Mesothelial cell of epicardium (in vitro differentiated cells): ENCODE data around the gene PODXL2. TPM values are rescaled to one million over a fixed set of nuclear protein-coding genes. Genes with fewer than 3 reads are reported as not detected.
"Not testable (repeated sequence)": the region's sequence is repeated elsewhere in the genome, so short reads cannot be mapped to it uniquely, and the experiment has no call there.

Experiments used
- DNase-seq, 2 experiments: peaks; one replicate each; pipeline ENCODE4 v3.0.0; 2021; ENCODE audit warnings: low spot score in 2 of 2; ENCODE audit not compliant: unreplicated experiment in 2 of 2
- H3K27ac Mint-ChIP-seq: 2 replicates; pipeline ENCODE4 v1.8.0; 2021; ENCODE audit warnings: mixed read lengths
- H3K27me3 Mint-ChIP-seq: 2 replicates; pipeline ENCODE4 v1.8.0; 2021; ENCODE audit warnings: low read depth, mixed read lengths
- H3K36me3 Mint-ChIP-seq: 2 replicates; pipeline ENCODE4 v1.8.0; 2021; ENCODE audit warnings: mixed read lengths
- H3K4me1 Mint-ChIP-seq: 2 replicates; pipeline ENCODE4 v1.8.0; 2021; ENCODE audit warnings: mixed read lengths
- H3K4me3 Mint-ChIP-seq: 2 replicates; pipeline ENCODE4 v1.8.0; 2021; ENCODE audit warnings: mild to moderate bottlenecking, moderate library complexity, mixed read lengths
- H3K9me3 Mint-ChIP-seq: 2 replicates; pipeline ENCODE4 v1.8.0; 2021; ENCODE audit warnings: mixed read lengths
- total RNA-seq: library from RNA; stranded (reverse); gene quantifications from 3 replicates; pipeline ENCODE4 v1.2.1, GENCODE V29; 2021
- TF ChIP-seq, protein P1 (sequence below): fragments of 200-600 bp; sonication (generic); IDR thresholded peaks from one replicate; pipeline ENCODE4 v1.5.0; 2021; ENCODE audit warnings: antibody characterized with exemption; ENCODE audit not compliant: unreplicated experiment

The PODXL2 gene
- total RNA-seq, 1 donor from 2014 or later: 25.5 TPM

GRCh38 chr3:127600749-127601456, 28.1 kb upstream of the PODXL2 start:
- no peak for DNase-seq
- no peak overlapping the region for H3K4me3 Mint-ChIP-seq
- H3K27ac Mint-ChIP-seq: no peak overlapping the region
- TF ChIP-seq, protein P1, sequence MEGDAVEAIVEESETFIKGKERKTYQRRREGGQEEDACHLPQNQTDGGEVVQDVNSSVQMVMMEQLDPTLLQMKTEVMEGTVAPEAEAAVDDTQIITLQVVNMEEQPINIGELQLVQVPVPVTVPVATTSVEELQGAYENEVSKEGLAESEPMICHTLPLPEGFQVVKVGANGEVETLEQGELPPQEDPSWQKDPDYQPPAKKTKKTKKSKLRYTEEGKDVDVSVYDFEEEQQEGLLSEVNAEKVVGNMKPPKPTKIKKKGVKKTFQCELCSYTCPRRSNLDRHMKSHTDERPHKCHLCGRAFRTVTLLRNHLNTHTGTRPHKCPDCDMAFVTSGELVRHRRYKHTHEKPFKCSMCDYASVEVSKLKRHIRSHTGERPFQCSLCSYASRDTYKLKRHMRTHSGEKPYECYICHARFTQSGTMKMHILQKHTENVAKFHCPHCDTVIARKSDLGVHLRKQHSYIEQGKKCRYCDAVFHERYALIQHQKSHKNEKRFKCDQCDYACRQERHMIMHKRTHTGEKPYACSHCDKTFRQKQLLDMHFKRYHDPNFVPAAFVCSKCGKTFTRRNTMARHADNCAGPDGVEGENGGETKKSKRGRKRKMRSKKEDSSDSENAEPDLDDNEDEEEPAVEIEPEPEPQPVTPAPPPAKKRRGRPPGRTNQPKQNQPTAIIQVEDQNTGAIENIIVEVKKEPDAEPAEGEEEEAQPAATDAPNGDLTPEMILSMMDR: no peak
- H3K27me3 Mint-ChIP-seq: no peaks in the 10 kb centered on the region
- H3K9me3 Mint-ChIP-seq: no peaks in the 10 kb centered on the region
- peaks cover 24% of the 10 kb centered on the region for H3K4me1 Mint-ChIP-seq
- peaks cover 24% of the 10 kb centered on the region for H3K36me3 Mint-ChIP-seq

DNA sequence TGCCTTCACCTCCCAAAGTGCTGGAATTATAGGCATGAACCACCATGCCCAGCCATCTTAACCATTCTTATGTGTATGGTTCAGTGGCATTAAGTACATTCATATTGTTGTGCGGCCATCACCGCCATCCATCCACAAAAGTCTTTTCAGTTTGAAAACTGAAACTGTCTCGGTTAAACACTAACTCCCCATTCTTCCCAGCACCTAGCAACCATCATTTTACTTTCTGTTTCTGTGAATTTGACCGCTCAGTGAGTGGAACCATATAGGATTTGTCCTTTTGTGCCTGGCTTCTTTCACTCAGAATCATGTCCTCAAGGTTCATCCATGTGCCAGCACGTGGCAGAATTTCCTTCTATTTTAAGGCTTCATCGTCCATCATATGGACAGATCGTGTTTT, 24.9 kb upstream of the PODXL2 start:
- H3K4me1 Mint-ChIP-seq: peaks cover 17% of the 10 kb centered on the region
- H3K27me3 Mint-ChIP-seq: no peaks in the 10 kb centered on the region
- no peaks in the 10 kb centered on the region for H3K9me3 Mint-ChIP-seq
- DNase-seq: no peak
- peaks cover 41% of the 10 kb centered on the region for H3K36me3 Mint-ChIP-seq
- TF ChIP-seq, protein P1: no peak
- no peak overlapping the region for H3K4me3 Mint-ChIP-seq
- H3K27ac Mint-ChIP-seq: no peak overlapping the region

GRCh38 chr3:127604546-127605165, 24.3 kb upstream of the PODXL2 start:
- Mint-ChIP-seq H3K4me1 (peaks cover 12% of the 10 kb centered on the region), H3K9me3 (no peaks in the 10 kb centered on the region), H3K4me3 (no peak overlapping the region), H3K36me3 (peaks cover 42% of the 10 kb centered on the region), H3K27ac (no peak overlapping the region), H3K27me3 (no peaks in the 10 kb centered on the region)
- TF ChIP-seq, protein P1: no peak
- no peak for DNase-seq

- peaks cover 48% of the 10 kb centered on the region for H3K36me3 Mint-ChIP-seq
- H3K27ac Mint-ChIP-seq, H3K4me3 Mint-ChIP-seq, H3K4me1 Mint-ChIP-seq, DNase-seq, H3K27me3 Mint-ChIP-seq, H3K9me3 Mint-ChIP-seq: not testable (repeated sequence)
Observed at GRCh38 chr3:127605547-127605946, 23.4 kb upstream of the PODXL2 start.

GRCh38 chr3:127606086-127606805, 22.7 kb upstream of the PODXL2 start:
- Mint-ChIP-seq H3K27me3 (no peaks in the 10 kb centered on the region), H3K9me3 (no peaks in the 10 kb centered on the region), H3K36me3 (peaks cover 46% of the 10 kb centered on the region), H3K4me1 (peaks cover 5% of the 10 kb centered on the region), H3K27ac (no peak overlapping the region), H3K4me3 (no peak overlapping the region)
- TF ChIP-seq, protein P1: no peak
- DNase-seq: no peak
